ENCODE data around the gene BBIP1. TPM values are rescaled to one million over a fixed set of nuclear protein-coding genes. Genes with fewer than 3 reads are reported as not detected.

The BBIP1 gene
- total RNA-seq, 2 donors from 2014 or later: 17.7 to 19.1 TPM

DNA sequence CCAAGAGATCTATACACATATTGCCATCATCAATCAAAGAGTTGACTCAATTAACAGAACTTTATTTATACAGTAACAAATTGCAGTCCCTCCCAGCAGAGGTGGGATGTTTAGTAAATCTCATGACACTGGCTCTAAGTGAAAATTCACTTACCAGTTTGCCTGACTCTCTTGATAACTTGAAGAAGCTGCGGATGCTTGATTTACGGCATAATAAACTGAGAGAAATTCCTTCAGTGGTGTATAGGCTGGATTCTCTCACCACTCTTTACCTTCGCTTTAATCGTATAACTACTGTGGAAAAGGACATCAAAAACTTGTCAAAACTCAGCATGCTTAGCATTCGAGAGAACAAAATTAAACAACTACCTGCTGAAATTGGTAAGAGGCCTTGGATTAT lies 45.7 kb upstream of the BBIP1 start:
- Histone ChIP-seq H3K27ac (no peak overlapping the region), H3K9me3 (no peaks in the 10 kb centered on the region), H3K27me3 (no peaks in the 10 kb centered on the region), H3K4me3 (no peak overlapping the region), H3K9ac (ENCODE audit: low read depth in 2 of 2, low read length in 2 of 2) (no peak overlapping the region), H3K4me1 (no peaks in the 10 kb centered on the region), H3K36me3 (no peaks in the 10 kb centered on the region)
- intact Hi-C loops (cut with DNase I): no loop called here
- no peak for DNase-seq
- TF ChIP-seq, protein P1, sequence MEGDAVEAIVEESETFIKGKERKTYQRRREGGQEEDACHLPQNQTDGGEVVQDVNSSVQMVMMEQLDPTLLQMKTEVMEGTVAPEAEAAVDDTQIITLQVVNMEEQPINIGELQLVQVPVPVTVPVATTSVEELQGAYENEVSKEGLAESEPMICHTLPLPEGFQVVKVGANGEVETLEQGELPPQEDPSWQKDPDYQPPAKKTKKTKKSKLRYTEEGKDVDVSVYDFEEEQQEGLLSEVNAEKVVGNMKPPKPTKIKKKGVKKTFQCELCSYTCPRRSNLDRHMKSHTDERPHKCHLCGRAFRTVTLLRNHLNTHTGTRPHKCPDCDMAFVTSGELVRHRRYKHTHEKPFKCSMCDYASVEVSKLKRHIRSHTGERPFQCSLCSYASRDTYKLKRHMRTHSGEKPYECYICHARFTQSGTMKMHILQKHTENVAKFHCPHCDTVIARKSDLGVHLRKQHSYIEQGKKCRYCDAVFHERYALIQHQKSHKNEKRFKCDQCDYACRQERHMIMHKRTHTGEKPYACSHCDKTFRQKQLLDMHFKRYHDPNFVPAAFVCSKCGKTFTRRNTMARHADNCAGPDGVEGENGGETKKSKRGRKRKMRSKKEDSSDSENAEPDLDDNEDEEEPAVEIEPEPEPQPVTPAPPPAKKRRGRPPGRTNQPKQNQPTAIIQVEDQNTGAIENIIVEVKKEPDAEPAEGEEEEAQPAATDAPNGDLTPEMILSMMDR (IDR thresholded peaks at IDR 0.05): no peak

DNA sequence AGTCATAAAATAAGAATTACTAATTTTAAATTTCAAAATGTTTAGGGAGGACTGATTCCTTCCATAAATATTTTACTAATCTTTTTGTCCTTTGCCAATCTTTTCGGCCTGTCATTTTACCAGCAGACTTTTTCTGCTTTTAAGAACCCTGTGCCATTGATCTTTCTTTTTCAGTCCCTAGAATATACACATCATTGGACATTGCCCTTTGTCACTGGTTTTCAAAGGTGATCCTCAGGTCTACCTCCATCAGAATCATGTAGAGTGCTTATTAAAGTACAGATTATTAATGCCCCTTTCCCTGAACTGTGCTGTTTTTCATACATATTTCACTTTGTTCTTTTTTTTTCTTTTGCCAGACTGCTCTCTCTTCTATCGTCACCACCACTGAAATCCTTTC lies 44.2 kb upstream of the BBIP1 start:
- Histone ChIP-seq H3K27ac (no peak overlapping the region), H3K9ac (ENCODE audit: low read depth in 2 of 2, low read length in 2 of 2) (no peak overlapping the region), H3K4me1 (no peaks in the 10 kb centered on the region), H3K4me3 (no peak overlapping the region), H3K9me3 (no peaks in the 10 kb centered on the region), H3K27me3 (no peaks in the 10 kb centered on the region), H3K36me3 (no peaks in the 10 kb centered on the region)
- TF ChIP-seq, protein P1 (IDR thresholded peaks at IDR 0.05): no peak
- DNase-seq: no peak
- intact Hi-C loops (cut with DNase I): no loop called here

DNA sequence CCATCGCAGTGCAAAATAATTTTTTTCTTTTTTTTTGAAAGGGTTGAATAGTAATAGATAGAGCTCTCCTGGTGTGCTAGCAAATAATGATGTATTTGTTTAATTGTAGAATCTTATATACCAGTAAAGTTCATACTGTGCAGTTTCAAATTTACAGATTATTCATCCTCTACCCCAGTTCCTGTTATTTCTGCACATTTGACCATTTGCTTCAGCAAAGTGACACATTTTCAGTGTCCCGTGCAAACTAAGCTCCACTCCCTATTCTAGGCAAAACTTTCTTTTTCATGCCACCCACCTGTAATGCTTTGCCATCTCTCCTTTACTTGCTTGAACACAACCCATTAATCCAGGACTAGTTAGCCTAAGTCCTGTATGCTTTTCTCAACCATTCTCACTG lies 43.5 kb upstream of the BBIP1 start:
- H3K27ac ChIP-seq: no peak overlapping the region

DNA sequence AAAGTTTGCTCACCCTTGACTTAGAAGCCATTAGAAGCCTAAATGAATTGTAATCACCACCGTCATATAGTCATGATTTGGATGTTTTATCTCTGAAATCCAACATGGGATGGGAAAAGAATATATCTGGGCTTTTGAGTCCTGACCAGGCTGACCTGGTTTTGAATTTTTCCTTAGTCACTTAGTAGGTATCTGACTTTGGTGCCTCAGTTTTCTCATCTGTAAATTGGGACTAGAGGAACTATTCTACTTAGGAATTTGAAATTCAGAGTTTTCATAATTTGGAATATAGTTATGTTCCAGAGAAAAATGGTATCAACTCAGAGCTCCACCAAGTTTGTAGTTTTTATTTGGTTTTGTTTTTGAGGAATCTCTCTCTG lies 41.3 kb upstream of the BBIP1 start:
- H3K9me3 ChIP-seq: no peaks in the 10 kb centered on the region
- TF ChIP-seq, protein P1 (IDR thresholded peaks at IDR 0.05): no peak
- no peaks in the 10 kb centered on the region for H3K36me3 ChIP-seq
- no peak overlapping the region for H3K9ac ChIP-seq (ENCODE audit: low read depth in 2 of 2, low read length in 2 of 2)
- H3K4me1 ChIP-seq: no peaks in the 10 kb centered on the region
- intact Hi-C loops (cut with DNase I): no loop called here
- no peak overlapping the region for H3K4me3 ChIP-seq
- no peak overlapping the region for H3K27ac ChIP-seq
- no peaks in the 10 kb centered on the region for H3K27me3 ChIP-seq
- no peak for DNase-seq

More for the DNA sequence above, 43.5 kb upstream of the BBIP1 start:
- intact Hi-C loops (cut with DNase I): no loop called here
- no peak overlapping the region for H3K9ac ChIP-seq (ENCODE audit: low read depth in 2 of 2, low read length in 2 of 2)
- TF ChIP-seq, protein P1 (IDR thresholded peaks at IDR 0.05): no peak
- no peaks in the 10 kb centered on the region for H3K9me3 ChIP-seq
- no peak overlapping the region for H3K4me3 ChIP-seq
- no peaks in the 10 kb centered on the region for H3K27me3 ChIP-seq
- H3K4me1 ChIP-seq: no peaks in the 10 kb centered on the region
- no peaks in the 10 kb centered on the region for H3K36me3 ChIP-seq
- DNase-seq: no peak

DNA sequence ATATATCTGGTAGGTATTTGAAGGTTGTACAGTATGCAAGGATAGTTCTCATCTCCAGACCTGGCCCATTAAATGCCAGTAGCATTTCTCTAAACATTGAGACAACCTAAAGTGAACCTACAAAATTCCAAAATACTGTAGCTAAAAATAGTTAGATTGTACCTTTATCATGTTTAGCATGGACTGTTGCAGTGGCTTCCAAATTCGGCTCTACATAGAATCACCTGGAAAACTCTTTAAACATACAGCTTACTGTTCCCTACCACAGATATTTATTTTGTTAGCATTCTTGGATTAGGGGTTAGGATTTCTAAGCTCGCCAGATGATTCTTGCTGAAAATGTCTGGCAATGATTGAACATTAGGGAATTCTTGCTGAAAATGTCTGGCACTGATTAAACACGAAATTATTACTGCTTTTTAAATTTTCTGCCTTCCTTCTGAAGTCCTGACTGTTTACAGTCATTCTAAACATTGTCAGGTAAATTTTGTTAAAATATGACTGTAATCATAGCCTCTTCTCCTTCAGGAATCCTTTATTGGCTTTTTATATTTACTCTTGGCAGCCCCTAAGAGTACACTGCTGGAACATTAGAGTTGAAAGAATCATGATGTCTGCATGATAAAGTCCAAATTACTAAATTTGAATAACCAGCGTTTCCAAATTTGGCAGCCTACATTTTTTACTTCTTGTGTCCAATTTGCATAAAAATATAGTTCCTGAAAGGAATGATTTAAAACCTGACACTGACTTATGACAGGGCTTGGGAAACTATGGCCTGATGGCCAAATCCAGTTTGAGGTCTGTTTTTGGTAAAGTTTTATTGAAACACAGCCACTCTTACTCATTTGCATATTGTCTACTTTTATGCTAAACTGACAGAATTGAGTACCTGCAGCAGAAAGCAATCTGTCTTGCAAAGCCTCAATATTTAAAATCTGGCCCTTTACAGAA lies 40.7 kb upstream of the BBIP1 start:
- Histone ChIP-seq H3K4me1 (no peaks in the 10 kb centered on the region), H3K4me3 (no peak overlapping the region), H3K27me3 (no peaks in the 10 kb centered on the region), H3K36me3 (no peaks in the 10 kb centered on the region), H3K9ac (ENCODE audit: low read depth in 2 of 2, low read length in 2 of 2) (no peak overlapping the region), H3K9me3 (no peaks in the 10 kb centered on the region), H3K27ac (no peak overlapping the region)
- no peak for DNase-seq
- TF ChIP-seq, protein P1 (IDR thresholded peaks at IDR 0.05): no peak
- intact Hi-C loops (cut with DNase I): no loop called here

Measured in colonic mucosa (tissue), 4 donors.